HG03025 (cell line): Measurements from ENCODE around the gene ELMOD3.

Experiments
- ATAC-seq: cut with Tn5 transposase; IDR thresholded peaks from one replicate; pipeline ENCODE4 v1.9.1; 2021; ENCODE audit warnings: mild to moderate bottlenecking, moderate library complexity; ENCODE audit not compliant: unreplicated experiment, low FRiP score

Gene ELMOD3

GRCh38 chr2:85420536-85421259, 66.1 kb downstream of the ELMOD3 start:
- ATAC-seq: peak; percentile 48

GRCh38 chr2:85421260-85422071, 66.9 kb downstream of the ELMOD3 start:
- no peak for ATAC-seq

- no peak for ATAC-seq
Measured at GRCh38 chr2:85422072-85422457, 67.5 kb downstream of the ELMOD3 start.

GRCh38 chr2:85423525-85423924, 69.0 kb downstream of the ELMOD3 start:
- no peak for ATAC-seq

GRCh38 chr2:85425588-85425987, 71.0 kb downstream of the ELMOD3 start:
- ATAC-seq: no peak

- ATAC-seq: no peak
Measured at GRCh38 chr2:85427300-85427835, 72.8 kb downstream of the ELMOD3 start.

GRCh38 chr2:85428343-85428881, 73.8 kb downstream of the ELMOD3 start:
- no peak for ATAC-seq

- no peak for ATAC-seq
Measured at GRCh38 chr2:85429213-85429923, 74.8 kb downstream of the ELMOD3 start.

GRCh38 chr2:85429924-85430289, 75.3 kb downstream of the ELMOD3 start:
- ATAC-seq: no peak

GRCh38 chr2:85430752-85431569, 76.4 kb downstream of the ELMOD3 start:
- no peak for ATAC-seq

- ATAC-seq: no peak
Measured at GRCh38 chr2:85431570-85432205, 77.1 kb downstream of the ELMOD3 start.

GRCh38 chr2:85433511-85434089, 79.0 kb downstream of the ELMOD3 start:
- ATAC-seq: no peak

- ATAC-seq: no peak
Measured at GRCh38 chr2:85434696-85435095, 80.1 kb downstream of the ELMOD3 start.

- no peak for ATAC-seq
Measured at GRCh38 chr2:85435220-85435958, 80.8 kb downstream of the ELMOD3 start.

- no peak for ATAC-seq
Measured at GRCh38 chr2:85435981-85436835, 81.6 kb downstream of the ELMOD3 start.

- ATAC-seq: no peak
Measured at GRCh38 chr2:85436836-85437487, 82.4 kb downstream of the ELMOD3 start.
